ENCODE data around the gene CAPN15.

DNA sequence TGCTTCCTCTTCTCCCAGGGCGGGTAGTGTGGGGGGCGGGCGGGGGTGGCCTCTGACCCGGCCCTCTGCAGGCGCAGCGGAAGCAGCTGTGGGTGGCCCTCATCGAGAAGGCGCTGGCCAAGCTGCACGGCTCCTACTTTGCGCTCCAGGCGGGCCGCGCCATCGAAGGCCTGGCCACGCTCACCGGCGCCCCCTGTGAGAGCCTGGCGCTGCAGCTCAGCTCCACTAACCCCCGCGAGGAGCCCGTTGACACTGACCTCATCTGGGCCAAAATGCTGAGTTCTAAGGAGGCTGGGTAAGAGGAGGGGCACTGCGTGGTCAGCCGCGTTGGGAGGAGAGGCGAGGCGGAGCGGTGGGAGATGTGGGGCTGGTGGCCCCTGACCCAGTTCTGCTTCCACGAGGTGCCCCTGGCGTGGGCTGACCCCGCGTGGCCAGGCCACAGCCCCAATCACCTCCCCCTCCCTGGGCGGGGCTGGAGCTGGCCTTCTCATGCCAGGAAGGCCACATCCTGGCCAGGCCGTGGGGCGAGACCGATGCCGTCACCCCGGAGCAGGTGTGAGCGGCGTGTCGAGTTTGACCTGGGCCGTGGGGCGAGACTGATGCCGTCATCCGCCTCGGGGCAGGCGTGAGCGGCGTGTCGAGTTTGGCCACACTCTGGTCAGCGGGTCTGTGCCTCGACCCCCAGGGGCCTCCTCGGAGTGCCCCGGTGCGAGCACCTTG lies 22.2 kb downstream of the CAPN15 start:
- TF ChIP-seq POLR2AphosphoS5 (IDR thresholded peaks at IDR 0.05) (no peak), EP300 (IDR thresholded peaks at IDR 0.05) (no peak), POLR2A (IDR thresholded peaks at IDR 0.05) (no peak)
- TF ChIP-seq, protein P1, sequence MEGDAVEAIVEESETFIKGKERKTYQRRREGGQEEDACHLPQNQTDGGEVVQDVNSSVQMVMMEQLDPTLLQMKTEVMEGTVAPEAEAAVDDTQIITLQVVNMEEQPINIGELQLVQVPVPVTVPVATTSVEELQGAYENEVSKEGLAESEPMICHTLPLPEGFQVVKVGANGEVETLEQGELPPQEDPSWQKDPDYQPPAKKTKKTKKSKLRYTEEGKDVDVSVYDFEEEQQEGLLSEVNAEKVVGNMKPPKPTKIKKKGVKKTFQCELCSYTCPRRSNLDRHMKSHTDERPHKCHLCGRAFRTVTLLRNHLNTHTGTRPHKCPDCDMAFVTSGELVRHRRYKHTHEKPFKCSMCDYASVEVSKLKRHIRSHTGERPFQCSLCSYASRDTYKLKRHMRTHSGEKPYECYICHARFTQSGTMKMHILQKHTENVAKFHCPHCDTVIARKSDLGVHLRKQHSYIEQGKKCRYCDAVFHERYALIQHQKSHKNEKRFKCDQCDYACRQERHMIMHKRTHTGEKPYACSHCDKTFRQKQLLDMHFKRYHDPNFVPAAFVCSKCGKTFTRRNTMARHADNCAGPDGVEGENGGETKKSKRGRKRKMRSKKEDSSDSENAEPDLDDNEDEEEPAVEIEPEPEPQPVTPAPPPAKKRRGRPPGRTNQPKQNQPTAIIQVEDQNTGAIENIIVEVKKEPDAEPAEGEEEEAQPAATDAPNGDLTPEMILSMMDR (IDR thresholded peaks at IDR 0.05) = no peak
